ENCODE data around the gene LHFPL3.

The LHFPL3 gene

DNA sequence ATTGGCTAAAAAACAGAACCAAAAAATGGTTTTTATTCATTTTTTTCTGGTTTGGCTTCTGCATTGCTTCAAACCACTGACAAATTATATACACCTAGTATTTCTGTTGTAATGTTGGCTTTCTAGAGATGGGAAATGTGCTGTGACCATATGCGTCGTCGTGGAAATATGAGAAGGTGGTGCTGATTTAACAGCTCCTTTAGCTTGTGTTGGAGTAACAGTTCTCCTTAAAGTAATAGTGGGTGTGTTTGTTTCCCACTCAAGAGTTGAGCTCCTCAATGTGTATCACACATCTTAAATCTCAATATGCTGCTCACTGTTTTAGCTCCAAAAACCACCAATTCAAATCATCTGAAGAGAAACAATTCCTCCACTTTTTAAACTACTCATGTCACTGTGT is 196.4 kb downstream of the LHFPL3 start:
- no peaks in the 10 kb centered on the region for H3K27me3 ChIP-seq (replicated peaks; ENCODE audit: control insufficient read depth, insufficient read depth, low read length, poor library complexity, severe bottlenecking)
- H3K36me3 ChIP-seq (ENCODE audit: control insufficient read depth, insufficient read depth, low read length): no peaks in the 10 kb centered on the region
- H3K4me1 ChIP-seq (ENCODE audit: control insufficient read depth, insufficient read depth, low read length, poor library complexity, severe bottlenecking): no peaks in the 10 kb centered on the region
- H3K9me3 ChIP-seq (ENCODE audit: control insufficient read depth, low read length): no peaks in the 10 kb centered on the region
- no peak for DNase-seq
- H3K27ac ChIP-seq (ENCODE audit: insufficient read depth, low read length, poor library complexity, severe bottlenecking): no peak overlapping the region
- no peak overlapping the region for H3K4me3 ChIP-seq (ENCODE audit: insufficient read depth, low read depth, low read length, poor library complexity, severe bottlenecking)

GRCh38 chr7:104528142-104528541 is 199.7 kb downstream of the LHFPL3 start:
- no peaks in the 10 kb centered on the region for H3K9me3 ChIP-seq (ENCODE audit: control insufficient read depth, low read length)
- no peaks in the 10 kb centered on the region for H3K4me1 ChIP-seq (ENCODE audit: control insufficient read depth, insufficient read depth, low read length, poor library complexity, severe bottlenecking)
- H3K27me3 ChIP-seq (replicated peaks; ENCODE audit: control insufficient read depth, insufficient read depth, low read length, poor library complexity, severe bottlenecking): no peaks in the 10 kb centered on the region
- H3K27ac ChIP-seq (ENCODE audit: insufficient read depth, low read length, poor library complexity, severe bottlenecking): no peak overlapping the region
- H3K36me3 ChIP-seq (ENCODE audit: control insufficient read depth, insufficient read depth, low read length): no peaks in the 10 kb centered on the region
- DNase-seq: no peak
- H3K4me3 ChIP-seq (ENCODE audit: insufficient read depth, low read depth, low read length, poor library complexity, severe bottlenecking): no peak overlapping the region

DNA sequence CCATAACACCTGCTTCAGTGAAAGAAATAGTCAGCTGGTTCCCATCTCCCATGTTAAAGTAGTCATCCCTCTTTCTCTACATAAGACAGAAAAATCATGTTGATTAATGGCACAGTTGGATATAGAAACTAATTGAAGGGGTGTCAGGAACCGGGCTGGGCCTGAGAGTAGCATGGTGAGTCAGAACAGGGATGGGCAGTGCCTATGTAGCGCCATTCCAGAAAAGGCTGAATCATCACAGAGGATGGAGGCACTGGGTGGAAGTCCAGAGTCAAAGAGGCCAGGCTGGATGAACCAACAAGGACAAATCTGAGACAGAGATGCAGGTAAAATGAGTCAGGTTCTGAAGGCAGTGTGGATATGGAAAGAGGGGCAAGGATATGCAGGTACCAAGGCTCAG is 201.2 kb downstream of the LHFPL3 start:
- Histone ChIP-seq H3K4me3 (ENCODE audit: insufficient read depth, low read depth, low read length, poor library complexity, severe bottlenecking) (no peak overlapping the region), H3K27me3 (replicated peaks; ENCODE audit: control insufficient read depth, insufficient read depth, low read length, poor library complexity, severe bottlenecking) (no peaks in the 10 kb centered on the region), H3K4me1 (ENCODE audit: control insufficient read depth, insufficient read depth, low read length, poor library complexity, severe bottlenecking) (no peaks in the 10 kb centered on the region), H3K9me3 (ENCODE audit: control insufficient read depth, low read length) (no peaks in the 10 kb centered on the region), H3K27ac (ENCODE audit: insufficient read depth, low read length, poor library complexity, severe bottlenecking) (no peak overlapping the region), H3K36me3 (ENCODE audit: control insufficient read depth, insufficient read depth, low read length) (no peaks in the 10 kb centered on the region)
- DNase-seq: no peak

- no peak for DNase-seq
- no peaks in the 10 kb centered on the region for H3K27me3 ChIP-seq (replicated peaks; ENCODE audit: control insufficient read depth, insufficient read depth, low read length, poor library complexity, severe bottlenecking)
Measured at GRCh38 chr7:104530251-104530650, 201.8 kb downstream of the LHFPL3 start.

DNA sequence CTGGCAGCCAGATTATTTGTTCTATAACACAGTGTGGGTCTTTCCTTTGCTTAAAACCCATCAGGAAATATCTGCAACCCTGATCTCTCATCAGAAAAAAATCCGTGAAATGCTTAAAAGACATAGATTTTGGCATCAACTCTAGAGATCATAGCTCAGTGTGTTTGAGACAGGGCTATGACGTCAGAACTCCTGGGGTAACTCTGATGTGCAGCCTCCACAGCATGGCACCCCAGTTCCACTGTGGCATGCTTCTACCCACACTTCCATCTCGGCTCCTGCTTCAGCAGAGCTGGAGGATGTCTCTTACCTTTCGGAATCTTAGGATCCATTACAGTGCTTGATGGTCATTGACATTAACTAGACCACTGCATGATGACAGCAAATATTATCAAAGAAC is 205.7 kb downstream of the LHFPL3 start:
- H3K4me1 ChIP-seq (ENCODE audit: control insufficient read depth, insufficient read depth, low read length, poor library complexity, severe bottlenecking): no peaks in the 10 kb centered on the region
- H3K4me3 ChIP-seq (ENCODE audit: insufficient read depth, low read depth, low read length, poor library complexity, severe bottlenecking): no peak overlapping the region
- no peak for DNase-seq
- no peaks in the 10 kb centered on the region for H3K27me3 ChIP-seq (replicated peaks; ENCODE audit: control insufficient read depth, insufficient read depth, low read length, poor library complexity, severe bottlenecking)
- no peak overlapping the region for H3K27ac ChIP-seq (ENCODE audit: insufficient read depth, low read length, poor library complexity, severe bottlenecking)
- no peaks in the 10 kb centered on the region for H3K9me3 ChIP-seq (ENCODE audit: control insufficient read depth, low read length)
- H3K36me3 ChIP-seq (ENCODE audit: control insufficient read depth, insufficient read depth, low read length): no peaks in the 10 kb centered on the region

More at GRCh38 chr7:104530251-104530650, 201.8 kb downstream of the LHFPL3 start:
- Histone ChIP-seq H3K4me1 (ENCODE audit: control insufficient read depth, insufficient read depth, low read length, poor library complexity, severe bottlenecking) (no peaks in the 10 kb centered on the region), H3K4me3 (ENCODE audit: insufficient read depth, low read depth, low read length, poor library complexity, severe bottlenecking) (no peak overlapping the region), H3K9me3 (ENCODE audit: control insufficient read depth, low read length) (no peaks in the 10 kb centered on the region), H3K36me3 (ENCODE audit: control insufficient read depth, insufficient read depth, low read length) (no peaks in the 10 kb centered on the region), H3K27ac (ENCODE audit: insufficient read depth, low read length, poor library complexity, severe bottlenecking) (no peak overlapping the region)

GRCh38 chr7:104535841-104536240 is 207.4 kb downstream of the LHFPL3 start:
- Histone ChIP-seq H3K9me3 (ENCODE audit: control insufficient read depth, low read length) (no peaks in the 10 kb centered on the region), H3K36me3 (ENCODE audit: control insufficient read depth, insufficient read depth, low read length) (no peaks in the 10 kb centered on the region), H3K27ac (ENCODE audit: insufficient read depth, low read length, poor library complexity, severe bottlenecking) (no peak overlapping the region), H3K27me3 (replicated peaks; ENCODE audit: control insufficient read depth, insufficient read depth, low read length, poor library complexity, severe bottlenecking) (no peaks in the 10 kb centered on the region), H3K4me3 (ENCODE audit: insufficient read depth, low read depth, low read length, poor library complexity, severe bottlenecking) (no peak overlapping the region), H3K4me1 (ENCODE audit: control insufficient read depth, insufficient read depth, low read length, poor library complexity, severe bottlenecking) (no peaks in the 10 kb centered on the region)
- no peak for DNase-seq

DNA sequence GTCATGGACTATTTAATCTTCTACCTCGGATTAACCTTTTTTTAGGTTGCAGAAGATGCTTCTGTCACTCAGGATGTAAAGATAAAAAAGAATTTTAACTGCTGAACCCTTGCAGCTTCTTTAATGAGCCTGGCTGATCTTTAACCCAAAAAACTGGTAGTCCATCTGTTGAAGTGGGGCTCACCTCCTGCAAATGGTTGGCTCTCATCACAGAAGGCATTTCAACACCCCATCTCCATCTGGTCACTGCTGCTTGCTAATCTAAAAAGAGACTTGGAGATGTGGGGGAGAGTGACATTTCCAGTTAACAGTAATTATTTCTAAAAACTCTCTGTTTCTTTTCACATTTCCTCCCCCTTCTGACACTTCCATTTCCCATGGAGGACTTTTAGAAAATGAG is 208.6 kb downstream of the LHFPL3 start:
- no peak for DNase-seq
- H3K36me3 ChIP-seq (ENCODE audit: control insufficient read depth, insufficient read depth, low read length): no peaks in the 10 kb centered on the region
- H3K4me1 ChIP-seq (ENCODE audit: control insufficient read depth, insufficient read depth, low read length, poor library complexity, severe bottlenecking): no peaks in the 10 kb centered on the region

GRCh38 chr7:104538152-104538551 is 209.7 kb downstream of the LHFPL3 start:
- Histone ChIP-seq H3K27me3 (replicated peaks; ENCODE audit: control insufficient read depth, insufficient read depth, low read length, poor library complexity, severe bottlenecking) (no peaks in the 10 kb centered on the region), H3K9me3 (ENCODE audit: control insufficient read depth, low read length) (no peaks in the 10 kb centered on the region), H3K36me3 (ENCODE audit: control insufficient read depth, insufficient read depth, low read length) (no peaks in the 10 kb centered on the region), H3K27ac (ENCODE audit: insufficient read depth, low read length, poor library complexity, severe bottlenecking) (no peak overlapping the region), H3K4me1 (ENCODE audit: control insufficient read depth, insufficient read depth, low read length, poor library complexity, severe bottlenecking) (no peaks in the 10 kb centered on the region), H3K4me3 (ENCODE audit: insufficient read depth, low read depth, low read length, poor library complexity, severe bottlenecking) (no peak overlapping the region)
- DNase-seq: no peak

More for the DNA sequence above, 208.6 kb downstream of the LHFPL3 start:
- Histone ChIP-seq H3K4me3 (ENCODE audit: insufficient read depth, low read depth, low read length, poor library complexity, severe bottlenecking) (no peak overlapping the region), H3K27me3 (replicated peaks; ENCODE audit: control insufficient read depth, insufficient read depth, low read length, poor library complexity, severe bottlenecking) (no peaks in the 10 kb centered on the region), H3K27ac (ENCODE audit: insufficient read depth, low read length, poor library complexity, severe bottlenecking) (no peak overlapping the region), H3K9me3 (ENCODE audit: control insufficient read depth, low read length) (no peaks in the 10 kb centered on the region)

DNA sequence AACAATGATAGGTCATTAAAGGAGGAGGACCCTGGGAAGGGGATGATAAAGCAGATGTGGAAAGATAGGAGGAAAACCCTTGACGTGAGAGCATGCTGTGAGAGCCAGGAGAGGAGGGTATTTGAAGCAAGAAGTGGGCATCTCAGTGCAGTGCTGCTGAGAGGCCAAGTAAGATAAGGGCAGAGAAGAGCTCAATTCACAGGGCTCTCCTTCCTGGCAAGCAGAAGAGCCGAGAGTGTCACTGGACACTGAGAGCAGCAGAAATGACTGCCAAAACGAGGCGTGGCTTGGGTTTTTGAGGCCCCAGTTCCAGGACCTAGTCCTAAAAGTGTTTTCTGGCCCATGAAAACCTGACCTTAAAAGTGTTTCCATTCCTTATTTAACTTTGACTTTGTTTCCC is 213.5 kb downstream of the LHFPL3 start:
- H3K9me3 ChIP-seq (ENCODE audit: control insufficient read depth, low read length): no peaks in the 10 kb centered on the region
- H3K36me3 ChIP-seq (ENCODE audit: control insufficient read depth, insufficient read depth, low read length): no peaks in the 10 kb centered on the region
- no peaks in the 10 kb centered on the region for H3K4me1 ChIP-seq (ENCODE audit: control insufficient read depth, insufficient read depth, low read length, poor library complexity, severe bottlenecking)
- no peak overlapping the region for H3K4me3 ChIP-seq (ENCODE audit: insufficient read depth, low read depth, low read length, poor library complexity, severe bottlenecking)
- no peak overlapping the region for H3K27ac ChIP-seq (ENCODE audit: insufficient read depth, low read length, poor library complexity, severe bottlenecking)
- H3K27me3 ChIP-seq (replicated peaks; ENCODE audit: control insufficient read depth, insufficient read depth, low read length, poor library complexity, severe bottlenecking): no peaks in the 10 kb centered on the region
- no peak for DNase-seq

GRCh38 chr7:104548861-104549260 is 220.5 kb downstream of the LHFPL3 start:
- no peak for DNase-seq
- no peaks in the 10 kb centered on the region for H3K36me3 ChIP-seq (ENCODE audit: control insufficient read depth, insufficient read depth, low read length)
- H3K27me3 ChIP-seq (replicated peaks; ENCODE audit: control insufficient read depth, insufficient read depth, low read length, poor library complexity, severe bottlenecking): no peaks in the 10 kb centered on the region

GRCh38 chr7:104550362-104550761 is 222.0 kb downstream of the LHFPL3 start:
- Histone ChIP-seq H3K27me3 (replicated peaks; ENCODE audit: control insufficient read depth, insufficient read depth, low read length, poor library complexity, severe bottlenecking) (no peaks in the 10 kb centered on the region), H3K4me3 (ENCODE audit: insufficient read depth, low read depth, low read length, poor library complexity, severe bottlenecking) (no peak overlapping the region), H3K36me3 (ENCODE audit: control insufficient read depth, insufficient read depth, low read length) (no peaks in the 10 kb centered on the region), H3K9me3 (ENCODE audit: control insufficient read depth, low read length) (no peaks in the 10 kb centered on the region), H3K4me1 (ENCODE audit: control insufficient read depth, insufficient read depth, low read length, poor library complexity, severe bottlenecking) (no peaks in the 10 kb centered on the region), H3K27ac (ENCODE audit: insufficient read depth, low read length, poor library complexity, severe bottlenecking) (no peak overlapping the region)
- DNase-seq: no peak

More at GRCh38 chr7:104548861-104549260, 220.5 kb downstream of the LHFPL3 start:
- H3K9me3 ChIP-seq (ENCODE audit: control insufficient read depth, low read length): no peaks in the 10 kb centered on the region
- no peak overlapping the region for H3K4me3 ChIP-seq (ENCODE audit: insufficient read depth, low read depth, low read length, poor library complexity, severe bottlenecking)
- no peaks in the 10 kb centered on the region for H3K4me1 ChIP-seq (ENCODE audit: control insufficient read depth, insufficient read depth, low read length, poor library complexity, severe bottlenecking)
- no peak overlapping the region for H3K27ac ChIP-seq (ENCODE audit: insufficient read depth, low read length, poor library complexity, severe bottlenecking)

Measured in effector memory CD4-positive, alpha-beta T cell (primary cell).